HG03097 (cell line): ENCODE data around the gene ABCC9.

ENCODE experiments used
- ATAC-seq: cut with Tn5 transposase; IDR thresholded peaks from one replicate; pipeline ENCODE4 v1.9.1; 2021; ENCODE audit not compliant: unreplicated experiment, low FRiP score

ABCC9 gene

GRCh38 chr12:21882635-21883034, 58.6 kb downstream of the ABCC9 start:
- no peak for ATAC-seq

DNA sequence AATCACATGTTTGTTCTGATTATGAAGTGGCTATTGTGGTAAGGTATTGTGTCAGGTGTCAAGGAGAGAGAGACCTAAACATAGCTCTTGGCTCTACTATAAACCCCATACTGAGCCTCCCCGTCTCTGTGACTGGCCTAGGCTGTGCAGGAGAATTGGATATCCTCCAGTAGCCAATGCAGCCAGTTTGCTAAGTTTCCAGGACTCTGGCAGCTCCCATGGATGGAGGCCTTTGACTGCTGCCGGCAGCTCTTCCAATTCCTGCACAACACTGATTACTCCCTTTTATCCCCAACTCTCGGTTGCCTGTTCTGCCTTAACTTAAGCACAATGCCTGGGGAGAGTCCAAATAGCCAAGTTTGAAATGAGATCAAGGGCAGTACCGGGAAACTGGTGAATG, 59.3 kb downstream of the ABCC9 start:
- ATAC-seq = no peak

DNA sequence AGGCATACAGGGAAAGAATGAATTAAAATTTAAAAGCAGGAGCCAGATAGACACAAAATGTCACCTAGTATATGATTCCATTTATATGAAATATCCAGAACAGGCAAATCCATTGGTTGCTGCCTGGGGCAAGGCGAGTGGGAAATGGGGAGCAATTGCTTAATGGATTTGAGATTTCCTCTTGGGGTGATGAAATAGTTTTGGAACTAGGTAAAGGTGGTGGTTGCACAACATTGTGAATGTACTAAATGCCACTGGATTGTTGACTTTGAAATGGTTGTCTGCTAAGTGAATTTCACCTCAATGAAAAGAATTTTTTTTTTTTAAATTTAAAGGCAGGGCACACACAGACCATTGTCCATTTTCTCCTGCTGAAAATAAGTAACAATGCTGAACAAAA, 61.9 kb downstream of the ABCC9 start:
- ATAC-seq = no peak

DNA sequence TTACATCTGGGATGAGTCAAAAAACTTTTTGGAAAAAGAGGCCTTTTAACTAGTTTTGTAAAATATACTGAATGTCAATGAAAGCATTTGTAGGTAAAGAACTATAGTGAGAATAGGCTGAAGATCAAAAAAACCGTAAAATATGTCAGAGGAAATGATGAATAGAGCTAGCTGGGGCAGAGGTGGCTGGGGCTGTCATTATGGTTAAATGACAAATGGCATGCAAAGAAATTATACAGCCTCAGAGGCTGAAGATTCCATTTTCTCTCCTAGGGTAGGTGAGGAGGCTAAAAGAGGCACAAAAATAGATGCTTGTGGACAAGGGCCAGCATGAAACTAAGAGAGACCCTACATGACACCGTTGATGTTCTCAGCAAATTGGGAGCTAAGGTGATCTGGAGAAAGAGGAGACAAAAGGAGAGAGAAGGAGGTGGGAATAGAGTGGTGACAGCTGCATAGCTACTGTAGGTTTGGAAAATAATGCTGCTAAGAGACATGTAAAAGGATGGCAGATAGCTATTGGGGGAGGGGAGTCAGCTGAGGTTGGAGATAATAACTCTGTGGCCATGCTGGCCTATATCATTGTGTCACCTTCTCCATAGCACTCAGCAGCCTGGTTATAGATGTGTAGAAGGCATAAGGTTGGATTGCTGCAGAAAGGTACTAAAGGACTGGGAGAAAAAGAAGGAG, 63.8 kb downstream of the ABCC9 start:
- ATAC-seq = no peak

DNA sequence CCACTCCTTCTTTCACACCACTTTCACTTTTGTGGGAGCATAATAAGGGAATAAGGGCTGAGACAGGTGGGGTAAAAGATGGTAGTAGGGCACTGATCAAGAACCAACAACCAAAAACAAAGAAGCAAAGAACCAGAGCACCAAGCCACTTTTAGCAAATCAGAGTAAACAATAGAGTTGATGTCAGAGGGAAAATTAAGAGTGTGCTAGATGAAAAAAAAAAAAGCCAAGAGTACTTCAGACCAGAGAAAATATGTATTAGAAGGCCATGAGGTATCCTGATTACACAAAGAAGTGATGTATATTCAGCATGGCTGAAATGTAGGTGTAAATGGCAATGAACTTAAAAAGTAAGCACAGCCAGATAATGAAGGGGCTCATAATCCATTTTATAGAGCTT, 75.4 kb downstream of the ABCC9 start:
- no peak for ATAC-seq

DNA sequence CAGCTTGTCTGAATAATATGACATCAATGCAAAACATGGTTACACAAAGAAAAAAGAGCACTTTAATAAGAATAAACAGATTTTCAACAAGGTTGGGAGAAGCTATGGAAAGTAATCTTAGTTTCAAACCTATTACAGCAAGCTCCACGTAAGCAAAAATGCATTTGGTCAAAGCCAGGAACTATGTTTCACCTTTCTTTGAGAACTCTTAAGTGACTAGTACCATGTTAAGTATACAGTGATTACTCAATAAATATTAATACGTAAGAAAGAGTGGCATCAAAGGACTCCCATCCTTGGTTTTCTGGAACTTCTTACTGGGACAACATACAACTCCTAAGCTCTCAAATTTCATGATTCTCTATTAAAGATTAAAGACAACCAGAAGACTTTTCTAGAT, 80.7 kb downstream of the ABCC9 start:
- ATAC-seq = no peak

GRCh38 chr12:21860128-21860527, 81.1 kb downstream of the ABCC9 start:
- ATAC-seq = no peak

DNA sequence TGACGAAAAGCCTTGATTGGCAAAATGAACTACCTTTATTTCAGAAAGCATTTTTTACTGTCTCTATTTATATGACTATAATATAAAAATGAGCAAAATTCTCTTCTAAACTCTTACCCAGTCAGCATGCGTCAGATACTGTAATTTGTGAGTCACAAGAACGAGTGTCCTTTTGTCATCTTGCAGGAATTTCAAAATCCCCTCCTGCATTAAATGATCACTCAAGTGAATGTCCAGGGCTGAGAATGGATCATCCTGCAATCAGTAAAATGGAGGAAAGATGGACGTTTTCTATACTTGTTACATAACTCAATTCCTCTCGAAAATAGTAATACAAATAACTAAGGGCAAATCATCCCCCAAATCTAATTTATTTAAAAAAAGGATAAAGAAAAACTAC, 89.0 kb downstream of the ABCC9 start:
- no peak for ATAC-seq

- ATAC-seq = no peak
These were observed 90.1 kb downstream of the ABCC9 start for GRCh38 chr12:21851151-21851550.

GRCh38 chr12:21850419-21850818, 90.8 kb downstream of the ABCC9 start:
- no peak for ATAC-seq

- no peak for ATAC-seq
These were observed 91.3 kb downstream of the ABCC9 start for GRCh38 chr12:21849878-21850277.

- ATAC-seq = no peak
These were observed 93.0 kb downstream of the ABCC9 start for GRCh38 chr12:21848192-21848591.

- ATAC-seq = no peak
These were observed 97.4 kb downstream of the ABCC9 start for GRCh38 chr12:21843795-21844194.

GRCh38 chr12:21839776-21840175, 101.5 kb downstream of the ABCC9 start:
- no peak for ATAC-seq

DNA sequence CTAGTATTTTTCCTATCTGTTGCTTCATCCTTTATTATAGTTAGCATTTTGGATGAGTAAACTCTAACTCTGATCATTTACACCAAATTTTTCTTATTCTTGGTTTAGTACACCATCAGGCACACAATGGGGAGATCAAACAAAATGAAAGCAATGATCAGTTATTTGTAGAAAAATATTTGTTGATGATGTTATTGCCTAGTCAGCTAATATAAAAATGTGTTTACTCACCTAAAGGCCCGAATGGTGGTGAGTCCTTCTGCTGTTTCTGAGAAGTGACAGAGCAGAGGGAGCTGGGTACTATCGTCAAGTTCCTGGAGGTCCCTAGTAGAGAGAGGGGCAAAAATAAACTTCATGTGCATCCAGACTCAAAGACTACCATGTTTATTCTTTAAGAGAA, 103.4 kb downstream of the ABCC9 start:
- no peak for ATAC-seq

DNA sequence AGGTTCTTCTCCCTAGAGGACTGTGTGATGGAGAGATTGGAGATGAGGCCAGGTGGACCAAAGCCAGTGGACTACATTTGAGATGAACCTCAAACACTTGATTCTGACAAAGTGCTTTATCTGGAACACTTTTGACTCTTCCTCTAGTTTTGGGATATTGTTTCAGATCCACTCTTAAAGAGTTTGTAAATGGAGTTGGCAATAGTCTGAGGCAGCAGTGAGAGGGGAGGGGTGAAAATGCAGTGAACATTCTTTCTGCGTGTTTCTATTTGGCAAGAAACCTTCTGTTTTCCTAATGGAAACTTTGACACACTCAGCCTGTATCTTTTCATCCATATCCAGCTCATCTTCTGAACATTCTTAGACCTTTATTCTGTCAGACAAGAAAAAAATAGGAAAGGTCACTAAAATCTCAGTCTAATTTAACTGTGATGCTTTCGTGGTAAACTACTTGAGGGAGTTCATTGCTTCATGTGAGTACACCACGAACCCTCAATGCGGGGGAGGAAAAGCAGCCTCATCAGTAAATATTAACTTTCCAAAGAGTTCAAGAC, 109.4 kb downstream of the ABCC9 start:
- ATAC-seq = no peak

DNA sequence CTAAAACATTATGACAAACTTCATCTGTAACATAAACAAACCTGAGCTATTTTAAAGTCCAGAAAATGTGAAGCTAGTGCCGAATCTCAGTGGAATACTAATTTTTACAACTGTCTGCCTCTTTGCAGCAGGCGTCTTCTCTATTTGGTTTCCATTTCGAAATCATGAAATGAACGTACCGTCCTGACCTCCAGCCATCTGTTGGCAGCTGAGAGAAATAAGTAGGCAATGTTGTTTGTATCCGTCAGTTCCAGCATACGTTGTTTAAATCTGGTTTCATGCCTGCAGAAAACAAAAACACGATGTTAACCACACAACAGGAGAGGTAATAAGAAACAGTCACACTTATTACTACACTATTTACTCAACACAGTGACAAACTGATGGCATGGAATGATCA, 112.4 kb downstream of the ABCC9 start:
- no peak for ATAC-seq

- ATAC-seq = no peak
These were observed 113.0 kb downstream of the ABCC9 start for GRCh38 chr12:21828136-21828775.

DNA sequence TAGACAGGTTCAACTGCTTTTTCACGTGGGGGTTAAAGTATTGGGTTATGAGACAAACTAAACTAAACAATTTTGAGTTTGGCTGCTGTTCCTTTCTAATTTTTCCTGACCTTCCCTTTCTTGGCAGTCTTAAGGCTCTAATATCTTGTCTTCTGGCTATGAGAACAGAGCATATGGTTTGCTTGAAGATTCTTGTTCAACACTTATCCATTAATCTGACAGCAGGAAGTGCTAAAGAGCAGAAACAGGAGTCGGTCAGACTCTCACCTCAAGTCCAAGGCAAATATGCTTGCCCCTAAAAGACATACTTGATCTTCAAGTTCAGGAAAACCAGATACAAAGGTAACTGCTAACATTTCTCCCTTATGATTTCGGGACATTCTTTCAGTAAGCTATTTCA, 114.1 kb downstream of the ABCC9 start:
- no peak for ATAC-seq

- no peak for ATAC-seq
These were observed 114.7 kb downstream of the ABCC9 start for GRCh38 chr12:21826618-21826910.

GRCh38 chr12:21825886-21826617, 115.2 kb downstream of the ABCC9 start:
- no peak for ATAC-seq

DNA sequence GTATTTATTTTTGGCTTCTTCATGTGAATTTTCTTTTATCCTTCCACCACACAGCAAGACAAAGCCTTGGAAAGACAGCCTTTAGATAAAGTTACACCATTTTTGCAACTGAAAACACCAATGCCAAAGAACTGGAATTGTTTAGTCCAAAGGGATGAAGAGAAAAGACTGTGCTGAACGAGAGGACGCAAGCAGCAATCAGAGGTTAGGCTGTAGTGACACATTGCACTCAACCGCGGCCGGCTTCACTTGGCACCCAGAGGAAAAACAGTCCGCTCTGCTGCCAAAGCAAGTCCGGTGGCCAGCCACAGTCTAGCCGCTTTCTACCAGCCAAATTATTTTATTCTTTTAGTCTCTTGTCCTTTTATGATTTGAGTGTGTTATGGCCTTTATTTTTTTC, 117.6 kb downstream of the ABCC9 start:
- ATAC-seq = no peak
